Measurements from ENCODE around the gene MACROD2.
"Not testable (repeated sequence)": the region's sequence is repeated elsewhere in the genome, so short reads cannot be mapped to it uniquely, and the experiment has no call there.

MACROD2 gene

DNA sequence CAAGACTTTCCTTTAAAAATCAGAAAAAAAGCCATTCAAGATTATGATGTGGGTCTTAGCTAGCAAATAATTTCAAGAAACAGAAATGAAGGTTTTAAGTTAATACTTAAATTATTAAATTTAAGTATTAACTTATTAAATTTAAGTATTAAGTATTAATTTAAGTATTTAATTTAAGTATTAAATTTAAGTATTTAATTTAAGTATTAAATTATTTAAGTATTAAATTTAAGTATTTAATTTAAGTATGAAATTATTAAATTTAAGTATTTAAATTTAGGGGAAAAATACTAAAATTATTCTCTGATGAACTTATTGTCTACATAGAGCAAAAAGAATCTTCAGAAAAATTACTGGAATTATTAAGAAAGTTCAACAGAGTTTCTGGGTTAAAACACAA lies 1171.4 kb downstream of the MACROD2 start:
- DNase-seq (ENCODE audit: low read depth), result no peak

DNA sequence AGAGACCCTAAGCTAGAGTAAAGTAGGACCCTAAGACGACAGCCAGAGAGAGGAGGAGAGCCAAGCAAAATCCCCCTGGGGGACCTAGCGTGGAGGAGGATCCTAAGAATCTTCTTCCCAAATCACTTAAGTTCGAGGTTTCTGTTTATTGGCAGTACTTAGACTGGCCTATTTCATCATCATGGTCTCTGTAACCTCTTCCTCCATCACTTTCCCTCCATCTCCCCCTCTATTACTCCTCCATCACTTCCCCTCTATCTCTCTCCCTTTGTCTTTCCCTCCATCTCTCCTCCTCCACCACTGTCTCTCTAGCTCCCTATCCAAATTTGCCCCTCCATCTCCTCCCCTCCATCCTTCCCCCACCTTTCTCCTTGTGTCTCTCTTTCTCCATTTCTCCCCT lies 1175.7 kb downstream of the MACROD2 start:
- no peak for DNase-seq (ENCODE audit: low read depth)

GRCh38 chr20:15176929-15177328 lies 1181.6 kb downstream of the MACROD2 start:
- no peak for DNase-seq (ENCODE audit: low read depth)

- DNase-seq (ENCODE audit: low read depth), result no peak
Measured at GRCh38 chr20:15178581-15178980, 1183.3 kb downstream of the MACROD2 start.

GRCh38 chr20:15179381-15179780 lies 1184.1 kb downstream of the MACROD2 start:
- no peak for DNase-seq (ENCODE audit: low read depth)

DNA sequence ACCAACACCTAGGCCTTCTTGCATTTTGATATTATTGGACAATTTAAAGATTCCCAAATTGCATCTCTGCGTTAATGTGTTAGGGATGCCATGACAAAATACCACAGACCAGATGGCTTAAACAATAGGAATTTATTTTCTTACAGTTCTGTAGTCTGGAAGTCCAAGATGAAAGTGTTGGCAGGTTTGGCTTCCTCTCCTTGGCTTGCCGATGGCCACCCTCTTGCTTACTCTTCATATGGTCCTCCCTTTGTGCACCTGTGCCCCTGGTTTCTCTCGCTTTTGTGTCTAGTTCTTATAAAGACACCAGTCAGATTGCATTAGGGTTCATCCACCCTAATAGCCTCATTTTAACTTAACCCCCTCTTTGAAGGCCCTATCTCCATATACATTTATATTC lies 1184.5 kb downstream of the MACROD2 start:
- no peak for DNase-seq (ENCODE audit: low read depth)

- DNase-seq (ENCODE audit: low read depth), result no peak
Measured at GRCh38 chr20:15185322-15185721, 1190.0 kb downstream of the MACROD2 start.

DNA sequence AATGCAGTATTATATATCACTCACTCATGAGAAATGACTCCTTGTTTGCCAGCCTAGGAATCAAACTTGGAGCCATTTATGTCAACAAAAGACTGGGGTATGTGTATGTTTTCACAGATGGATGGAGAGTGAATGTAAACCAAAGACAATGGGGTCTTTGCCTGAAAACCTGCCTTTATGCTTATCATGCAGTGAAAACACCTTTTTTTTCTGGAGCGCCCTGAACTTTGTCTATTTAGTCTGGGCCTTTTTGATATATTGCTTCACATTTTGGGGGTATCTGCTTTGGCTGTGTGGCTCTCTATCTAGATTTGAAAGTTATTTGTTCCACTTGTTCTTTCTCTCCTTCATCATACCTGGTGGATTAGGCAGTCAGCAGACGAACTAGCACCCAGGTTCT lies 1190.6 kb downstream of the MACROD2 start:
- DNase-seq (ENCODE audit: low read depth), result no peak

- DNase-seq (ENCODE audit: low read depth), result no peak
Measured at GRCh38 chr20:15187612-15188011, 1192.3 kb downstream of the MACROD2 start.

DNA sequence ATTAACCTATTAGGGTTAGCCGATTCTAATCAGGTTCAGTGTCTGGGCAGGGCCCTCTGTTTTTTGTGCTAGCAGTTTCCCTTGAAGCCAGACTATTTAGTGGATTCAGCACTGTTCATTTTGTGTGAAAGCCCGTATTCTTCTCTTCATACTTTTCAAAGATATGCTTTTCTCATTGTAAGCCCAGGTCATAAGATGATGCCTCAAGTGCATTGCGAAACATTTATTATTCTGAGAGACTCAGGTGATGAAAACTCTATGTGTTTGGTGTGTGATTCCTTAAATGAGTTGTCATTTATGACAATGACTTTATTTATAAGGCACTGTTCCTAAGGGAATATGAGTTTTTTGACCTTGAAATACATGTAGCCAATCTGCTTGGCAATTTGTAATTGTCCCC lies 1193.1 kb downstream of the MACROD2 start:
- DNase-seq (ENCODE audit: low read depth), result no peak

- no peak for DNase-seq (ENCODE audit: low read depth)
Measured at GRCh38 chr20:15191082-15191723, 1195.9 kb downstream of the MACROD2 start.

DNA sequence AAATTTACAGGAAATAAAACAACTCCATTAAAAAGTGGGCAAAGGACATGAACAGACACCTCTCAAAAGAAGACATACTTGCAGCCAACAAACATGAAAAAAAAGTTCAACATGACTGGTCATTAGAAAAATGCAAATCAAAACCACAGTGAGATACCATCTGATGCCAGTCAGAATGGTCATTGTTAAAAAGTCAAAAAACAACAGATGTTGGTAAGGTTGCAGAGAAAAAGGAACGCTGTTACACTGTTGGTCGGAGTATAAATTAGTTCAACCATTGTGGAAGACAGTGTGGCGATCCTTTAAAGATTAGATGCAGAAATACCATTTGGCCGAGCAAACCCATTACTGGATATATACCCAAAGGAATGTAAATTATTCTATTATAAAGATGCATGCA lies 1200.1 kb downstream of the MACROD2 start:
- no peak for DNase-seq (ENCODE audit: low read depth)

GRCh38 chr20:15196547-15197255 lies 1201.4 kb downstream of the MACROD2 start:
- DNase-seq (ENCODE audit: low read depth), result no peak

GRCh38 chr20:15198017-15198416 lies 1202.7 kb downstream of the MACROD2 start:
- DNase-seq (ENCODE audit: low read depth), result not testable (repeated sequence)

DNA sequence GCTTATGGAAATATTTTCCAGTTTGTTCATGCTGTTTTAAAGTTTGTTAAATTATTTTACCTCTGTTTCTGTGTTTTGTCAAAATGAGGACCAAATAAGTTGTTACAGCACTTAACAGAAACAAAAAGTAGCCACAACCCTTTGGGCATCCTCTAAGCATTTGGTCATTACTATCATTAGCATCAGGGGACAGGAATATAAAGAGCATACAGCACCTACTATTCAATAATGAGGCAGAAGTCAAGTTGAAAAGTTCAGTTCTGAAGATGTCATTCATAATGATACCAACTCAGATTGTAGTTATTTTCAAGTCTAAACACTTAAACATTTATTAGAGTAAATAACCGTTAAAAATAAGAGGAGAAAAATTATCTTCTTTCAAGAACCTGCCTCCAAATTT lies 1204.4 kb downstream of the MACROD2 start:
- DNase-seq (ENCODE audit: low read depth), result no peak

- DNase-seq (ENCODE audit: low read depth), result no peak
Measured at GRCh38 chr20:15200147-15200565, 1204.8 kb downstream of the MACROD2 start.

DNA sequence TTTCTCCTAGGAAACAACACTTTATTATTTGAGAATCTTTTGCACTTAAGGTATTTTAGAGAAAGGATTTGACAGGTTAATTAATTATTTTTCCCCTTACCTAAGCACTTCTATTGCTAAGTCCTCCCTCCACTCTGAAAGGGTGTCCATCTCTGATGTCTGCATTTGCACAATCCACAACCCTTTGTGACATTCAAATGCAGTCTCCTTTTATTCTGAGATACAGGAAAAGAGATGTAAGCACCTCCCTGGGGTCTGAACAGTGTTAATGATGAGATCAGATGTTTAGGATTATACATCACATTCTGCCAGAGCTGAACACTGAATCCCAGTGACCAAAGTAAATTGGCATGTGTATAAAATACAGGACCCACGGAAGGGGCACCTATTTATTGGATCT lies 1206.3 kb downstream of the MACROD2 start:
- DNase-seq (ENCODE audit: low read depth), result no peak

DNA sequence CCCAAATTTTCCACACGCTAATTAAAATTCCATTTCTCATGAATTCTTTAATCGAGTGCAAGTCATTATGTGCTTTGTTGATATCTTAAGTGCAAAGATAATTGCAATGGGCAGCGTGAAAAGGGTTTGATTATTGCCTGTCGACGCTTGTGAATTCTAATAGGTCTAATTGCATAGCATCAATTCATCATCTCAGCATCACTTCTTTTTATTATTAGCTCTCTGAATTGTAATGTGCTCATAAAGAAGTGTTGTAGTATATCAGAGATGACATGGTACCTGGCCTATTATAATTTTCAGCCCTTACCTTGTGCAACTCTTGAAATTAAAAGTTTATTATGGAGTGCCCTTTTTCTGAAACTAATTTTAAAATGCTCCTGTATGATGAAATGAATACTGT lies 1208.9 kb downstream of the MACROD2 start:
- DNase-seq (ENCODE audit: low read depth), result no peak

DNA sequence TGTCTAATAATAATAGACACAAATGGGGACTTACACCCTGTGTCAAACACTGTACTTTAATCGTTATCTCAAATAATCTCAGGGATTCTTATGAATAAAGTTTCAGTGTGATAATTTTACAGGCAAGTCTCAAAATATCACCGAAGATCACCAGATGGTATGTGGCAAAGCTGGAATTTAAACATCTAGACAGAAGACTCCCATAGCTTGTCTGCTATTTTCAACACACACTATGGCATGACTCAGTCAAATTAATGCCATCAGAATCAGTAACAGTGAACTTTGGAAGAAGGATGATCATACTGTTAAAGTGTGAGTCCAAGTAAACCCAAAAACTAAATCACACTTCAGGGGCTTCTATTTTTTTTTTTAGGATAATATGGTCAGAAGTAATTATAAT lies 1209.7 kb downstream of the MACROD2 start:
- DNase-seq (ENCODE audit: low read depth), result no peak

DNA sequence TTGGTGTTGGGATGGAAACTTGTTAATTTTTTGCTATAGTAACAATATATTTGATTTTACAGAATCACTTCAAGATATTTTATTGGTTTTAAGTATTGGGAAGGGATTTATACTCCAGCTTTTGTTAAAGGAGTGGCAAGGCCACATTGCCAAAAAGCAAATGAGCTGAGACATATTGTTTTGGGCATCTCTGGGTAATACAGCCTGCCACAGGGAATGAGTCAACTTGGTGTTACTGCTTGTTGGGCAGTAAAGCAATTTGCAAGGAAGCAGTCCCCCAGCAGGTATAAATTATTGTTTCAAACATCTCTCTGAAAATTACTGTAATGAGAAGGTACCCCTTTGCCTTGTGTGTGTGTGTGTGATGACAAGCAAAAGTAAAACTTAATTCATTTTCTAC lies 1210.4 kb downstream of the MACROD2 start:
- no peak for DNase-seq (ENCODE audit: low read depth)

DNA sequence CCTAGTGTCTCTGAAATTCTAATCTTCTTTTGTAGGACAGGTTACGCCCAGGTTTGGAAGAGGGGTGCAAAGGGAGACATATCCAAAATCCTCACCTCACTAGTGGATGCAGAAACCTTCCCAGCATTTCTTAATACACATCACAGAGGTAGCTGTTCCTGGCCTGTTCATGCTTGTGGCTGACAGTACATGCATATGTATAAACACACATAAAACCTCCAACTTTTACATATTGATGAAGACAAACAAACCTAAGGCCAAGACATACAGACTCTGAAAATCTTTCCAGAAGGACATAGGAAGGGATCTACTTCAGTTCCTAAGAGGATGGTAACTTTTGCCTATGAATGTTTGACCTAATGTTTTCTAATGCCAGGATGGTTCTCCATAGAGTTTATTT lies 1214.2 kb downstream of the MACROD2 start:
- DNase-seq (ENCODE audit: low read depth), result no peak

GRCh38 chr20:15214051-15214450 lies 1218.7 kb downstream of the MACROD2 start:
- DNase-seq (ENCODE audit: low read depth), result no peak

DNA sequence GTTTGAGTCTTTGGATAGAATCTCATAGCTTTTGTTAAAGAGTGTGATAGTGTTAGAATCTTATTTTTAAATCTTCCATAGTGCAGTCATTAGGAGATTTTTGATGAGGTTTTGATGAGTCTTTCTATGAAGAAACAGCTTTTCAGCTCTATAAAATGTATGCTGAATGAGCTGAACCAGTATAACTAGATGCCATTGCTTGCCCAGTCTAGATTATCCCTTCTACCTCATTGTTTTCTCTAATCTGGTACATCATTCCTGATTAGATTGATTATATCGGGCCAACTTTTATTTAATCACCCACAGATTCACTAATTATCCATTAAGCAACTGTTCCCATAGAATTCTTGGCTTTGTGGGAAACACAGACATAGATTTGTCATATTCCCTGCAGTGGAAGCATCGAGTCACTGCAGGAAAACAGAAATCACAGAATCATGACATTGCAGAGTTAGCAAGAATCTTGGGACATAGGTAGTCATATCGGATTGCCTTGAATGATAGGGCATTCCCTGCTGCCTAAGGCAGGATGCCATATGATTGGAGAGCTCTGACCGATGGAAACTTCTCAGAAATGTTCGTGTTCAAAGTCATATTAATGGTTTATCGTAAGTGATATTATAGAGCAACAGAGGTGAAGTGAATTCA lies 1224.8 kb downstream of the MACROD2 start:
- DNase-seq (ENCODE audit: low read depth), result no peak

All from iris pigment epithelial cell (primary cell).